ENCODE results near the gene GPRC5A. TPM values are rescaled to one million over a fixed set of nuclear protein-coding genes. Genes with fewer than 3 reads are reported as not detected.

The GPRC5A gene
- total RNA-seq, 1 experiment from 2014 or later, result 73.9 TPM

GRCh38 chr12:12925388-12925787 lies 34.0 kb downstream of the GPRC5A start:
- no peak for DNase-seq
- Mint-ChIP-seq H3K9me3 (ENCODE audit: unreplicated experiment) (peaks cover 13% of the 10 kb centered on the region), H3K36me3 (ENCODE audit: insufficient read depth, unreplicated experiment) (peaks cover 20% of the 10 kb centered on the region), H3K27me3 (ENCODE audit: insufficient read depth, unreplicated experiment) (no peaks in the 10 kb centered on the region), H3K4me3 (ENCODE audit: unreplicated experiment) (no peak overlapping the region), H3K27ac (ENCODE audit: unreplicated experiment) (peak overlapping the region; percentile 65), H3K4me1 (ENCODE audit: low read depth, unreplicated experiment) (peaks cover 31% of the 10 kb centered on the region)
- H3K4me3 ChIP-seq (ENCODE audit: low read depth, low read length), result no peak overlapping the region
- no peaks in the 10 kb centered on the region for H3K27me3 ChIP-seq (replicated peaks; ENCODE audit: control insufficient read depth, insufficient read depth, low read length)
- ChIA-PET CTCF (no interaction called here), POLR2A (no interaction called here)
- 0 out of 2 replicates have a peak, but pooled peaks cover 3% of the 10 kb centered on the region for H3K9me3 ChIP-seq
- no TSS peak for BruUV-seq (replicated peaks)
- peaks cover 27% of the 10 kb centered on the region for H3K4me1 ChIP-seq
- no peaks in the 10 kb centered on the region for H3K36me3 ChIP-seq (ENCODE audit: control insufficient read depth, insufficient read depth, low read length)
- TF ChIP-seq CTCF (IDR thresholded peaks at IDR 0.05; ENCODE audit: insufficient read depth in 1 of 2, low read depth in 1 of 2, low read length in 1 of 2, severe bottlenecking in 1 of 2, unreplicated experiment in 1 of 2), result no peak
- intact Hi-C loops (cut with micrococcal nuclease; ENCODE audit: unreplicated experiment), result no loop called here

GRCh38 chr12:12926571-12927071 lies 35.3 kb downstream of the GPRC5A start:
- no peaks in the 10 kb centered on the region for H3K27me3 Mint-ChIP-seq (ENCODE audit: insufficient read depth, unreplicated experiment)
- DNase-seq, result peak; percentile 47 to 53
- peaks cover 27% of the 10 kb centered on the region for H3K4me1 ChIP-seq
- H3K36me3 Mint-ChIP-seq (ENCODE audit: insufficient read depth, unreplicated experiment), result peaks cover 20% of the 10 kb centered on the region
- BruUV-seq (replicated peaks), result TSS peak; percentile 89
- TF ChIP-seq CTCF (IDR thresholded peaks at IDR 0.05; ENCODE audit: insufficient read depth in 1 of 2, low read depth in 1 of 2, low read length in 1 of 2, severe bottlenecking in 1 of 2, unreplicated experiment in 1 of 2), result no peak
- peak overlapping the region; percentile 65 for H3K27ac Mint-ChIP-seq (ENCODE audit: unreplicated experiment)
- no peaks in the 10 kb centered on the region for H3K36me3 ChIP-seq (ENCODE audit: control insufficient read depth, insufficient read depth, low read length)
- CTCF ChIA-PET, result interaction anchor here (1.6 kb wide), 1 partner anchor 10 kb away, joined by 4 read pairs; no protein-coding TSS in a partner anchor
- H3K9me3 Mint-ChIP-seq (ENCODE audit: unreplicated experiment), result peaks cover 13% of the 10 kb centered on the region
- H3K4me3 ChIP-seq (ENCODE audit: low read depth, low read length), result peak overlapping the region; percentile 27
- H3K4me3 Mint-ChIP-seq (ENCODE audit: unreplicated experiment), result peak overlapping the region; percentile 61
- H3K4me1 Mint-ChIP-seq (ENCODE audit: low read depth, unreplicated experiment), result peaks cover 31% of the 10 kb centered on the region
- no peaks in the 10 kb centered on the region for H3K27me3 ChIP-seq (replicated peaks; ENCODE audit: control insufficient read depth, insufficient read depth, low read length)
- POLR2A ChIA-PET, result interaction anchor here (1.0 to 1.2 kb wide), 4 partner anchors 36 to 139 kb away, joined by 3 to 4 read pairs (median 4); partner anchors contain the start of gene GPRC5A
- 0 out of 2 replicates have a peak, but pooled peaks cover 3% of the 10 kb centered on the region for H3K9me3 ChIP-seq
- intact Hi-C loops (cut with micrococcal nuclease; ENCODE audit: unreplicated experiment), result no loop called here

- ChIA-PET CTCF (interaction anchor here (1.6 kb wide), 1 partner anchor 11 kb away, joined by 4 read pairs; no protein-coding TSS in a partner anchor), POLR2A (interaction anchor here (1.0 to 1.2 kb wide), 4 partner anchors 36 to 140 kb away, joined by 3 to 4 read pairs (median 4); partner anchors contain the start of gene GPRC5A)
- BruUV-seq (replicated peaks), result TSS peak; percentile 83
- H3K36me3 ChIP-seq (ENCODE audit: control insufficient read depth, insufficient read depth, low read length), result no peaks in the 10 kb centered on the region
- no peaks in the 10 kb centered on the region for H3K27me3 ChIP-seq (replicated peaks; ENCODE audit: control insufficient read depth, insufficient read depth, low read length)
- peak overlapping the region; percentile 61 for H3K4me3 Mint-ChIP-seq (ENCODE audit: unreplicated experiment)
- 0 out of 2 replicates have a peak, but pooled peaks cover 3% of the 10 kb centered on the region for H3K9me3 ChIP-seq
- TF ChIP-seq CTCF (IDR thresholded peaks at IDR 0.05; ENCODE audit: insufficient read depth in 1 of 2, low read depth in 1 of 2, low read length in 1 of 2, severe bottlenecking in 1 of 2, unreplicated experiment in 1 of 2), result no peak
- H3K4me3 ChIP-seq (ENCODE audit: low read depth, low read length), result peak overlapping the region; percentile 27
- peak overlapping the region; percentile 65 for H3K27ac Mint-ChIP-seq (ENCODE audit: unreplicated experiment)
- peaks cover 31% of the 10 kb centered on the region for H3K4me1 Mint-ChIP-seq (ENCODE audit: low read depth, unreplicated experiment)
- intact Hi-C loops (cut with micrococcal nuclease; ENCODE audit: unreplicated experiment), result no loop called here
- peaks cover 20% of the 10 kb centered on the region for H3K36me3 Mint-ChIP-seq (ENCODE audit: insufficient read depth, unreplicated experiment)
- H3K4me1 ChIP-seq, result peaks cover 27% of the 10 kb centered on the region
- H3K27me3 Mint-ChIP-seq (ENCODE audit: insufficient read depth, unreplicated experiment), result no peaks in the 10 kb centered on the region
- H3K9me3 Mint-ChIP-seq (ENCODE audit: unreplicated experiment), result peaks cover 13% of the 10 kb centered on the region
- DNase-seq, result peak; percentile 91 to 93
Observed at GRCh38 chr12:12927211-12928079, 36.1 kb downstream of the GPRC5A start.

All from Caco-2 (cell line).